ENCODE measurements around the gene DMPK.

DMPK gene

GRCh38 chr19:45772130-45772840 lies 10.0 kb downstream of the DMPK start:
- no peak overlapping the region for H3K27ac ChIP-seq (replicated peaks)

GRCh38 chr19:45771311-45771933 lies 10.9 kb downstream of the DMPK start:
- Histone ChIP-seq H3K27me3 (ENCODE audit: insufficient read depth, poor library complexity, severe bottlenecking) (peaks cover 41% of the 10 kb centered on the region), H3K27ac (replicated peaks) (no peak overlapping the region), H3K4me3 (replicated peaks; ENCODE audit: insufficient read depth, low read length) (no peak overlapping the region)
- TF ChIP-seq CTCF (IDR thresholded peaks at IDR 0.05; ENCODE audit: insufficient read depth, low read length) = no peak
- no peak for TF ChIP-seq POLR2AphosphoS5 (IDR thresholded peaks at IDR 0.05; ENCODE audit: low read depth)
- TF ChIP-seq REST (IDR thresholded peaks at IDR 0.05; ENCODE audit: insufficient replicate concordance, low read depth) = no peak
- TF ChIP-seq SPI1 (IDR thresholded peaks at IDR 0.05; ENCODE audit: borderline replicate concordance, low read depth) = no peak
- TF ChIP-seq GABPA (IDR thresholded peaks at IDR 0.05; ENCODE audit: low read depth) = no peak
- no peak for DNase-seq (ENCODE audit: low read depth in 1 of 2, low spot score in 1 of 2)

More at GRCh38 chr19:45772130-45772840, 10.0 kb downstream of the DMPK start:
- TF ChIP-seq SPI1 (IDR thresholded peaks at IDR 0.05; ENCODE audit: borderline replicate concordance, low read depth) (no peak), REST (IDR thresholded peaks at IDR 0.05; ENCODE audit: insufficient replicate concordance, low read depth) (no peak), CTCF (IDR thresholded peaks at IDR 0.05; ENCODE audit: insufficient read depth, low read length) (no peak), POLR2AphosphoS5 (IDR thresholded peaks at IDR 0.05; ENCODE audit: low read depth) (no peak), GABPA (IDR thresholded peaks at IDR 0.05; ENCODE audit: low read depth) (no peak)
- Histone ChIP-seq H3K4me3 (replicated peaks; ENCODE audit: insufficient read depth, low read length) (no peak overlapping the region), H3K27me3 (ENCODE audit: insufficient read depth, poor library complexity, severe bottlenecking) (peaks cover 42% of the 10 kb centered on the region)
- peak in 1 of 2 experiments; percentile 32 for DNase-seq (ENCODE audit: low read depth in 1 of 2, low spot score in 1 of 2)

- TF ChIP-seq CTCF (IDR thresholded peaks at IDR 0.05; ENCODE audit: insufficient read depth, low read length) = peak; percentile 40
- TF ChIP-seq REST (IDR thresholded peaks at IDR 0.05; ENCODE audit: insufficient replicate concordance, low read depth) = no peak
- no peak for TF ChIP-seq GABPA (IDR thresholded peaks at IDR 0.05; ENCODE audit: low read depth)
- no peak for TF ChIP-seq SPI1 (IDR thresholded peaks at IDR 0.05; ENCODE audit: borderline replicate concordance, low read depth)
- peak; percentile 81 to 85 for DNase-seq (ENCODE audit: low read depth in 1 of 2, low spot score in 1 of 2)
- H3K4me3 ChIP-seq (replicated peaks; ENCODE audit: insufficient read depth, low read length) = peak overlapping the region; percentile 69
- H3K27me3 ChIP-seq (ENCODE audit: insufficient read depth, poor library complexity, severe bottlenecking) = peaks cover 41% of the 10 kb centered on the region
- H3K27ac ChIP-seq (replicated peaks) = no peak overlapping the region
Observed at GRCh38 chr19:45770192-45771101, 11.8 kb downstream of the DMPK start.
